Neural cell (in vitro differentiated cells): Measurements from ENCODE around the gene VPS33B. TPM values are rescaled to one million over a fixed set of nuclear protein-coding genes. Genes with fewer than 3 reads are reported as not detected.

ENCODE experiments used
- H2AFZ ChIP-seq: fragments of 200-600, 300-800 bp; sonication (generic), shearing (Covaris generic); 2 replicates; pipeline ENCODE4 v1.6.0; 2014; ENCODE audit warnings: low read depth, mild to moderate bottlenecking, antibody characterized with exemption, low read length, moderate library complexity
- H3F3A ChIP-seq: fragments of 200-600 bp; shearing (Covaris generic); 2 replicates; pipeline ENCODE4 v1.6.1; 2016; ENCODE audit warnings: mild to moderate bottlenecking, moderate library complexity, mixed read lengths, antibody characterized with exemption, low read length; ENCODE audit not compliant: insufficient read depth, poor library complexity, severe bottlenecking
- H3K27ac ChIP-seq: fragments of 200-600, 300-800 bp; sonication (generic), shearing (Covaris generic); 2 replicates; pipeline ENCODE4 v1.5.1; 2014; ENCODE audit warnings: mild to moderate bottlenecking, low read length, moderate library complexity
- H3K27me3 ChIP-seq: fragments of 300-800, 200-600 bp; sonication (generic), shearing (Covaris generic); 2 replicates; pipeline ENCODE4 v1.6.0; 2014; ENCODE audit warnings: mild to moderate bottlenecking, low read depth, low read length, moderate library complexity; ENCODE audit not compliant: insufficient read depth
- H3K36me3 ChIP-seq: fragments of 300-800, 200-600 bp; sonication (generic), shearing (Covaris generic); 2 replicates; pipeline ENCODE4 v1.5.1; 2014; ENCODE audit warnings: mild to moderate bottlenecking, antibody characterized with exemption, low read length, moderate library complexity; ENCODE audit not compliant: insufficient read depth
- H3K4me2 ChIP-seq: fragments of 300-800, 200-600 bp; sonication (generic), shearing (Covaris generic); 2 replicates; pipeline ENCODE4 v1.6.0; 2014; ENCODE audit warnings: mild to moderate bottlenecking, low read length
- H3K4me3 ChIP-seq: fragments of 300-800, 200-600 bp; sonication (generic), shearing (Covaris generic); 2 replicates; pipeline ENCODE4 v1.5.1; 2014; ENCODE audit warnings: mild to moderate bottlenecking, low read length, moderate library complexity
- H3K79me2 ChIP-seq: fragments of 200-600 bp; shearing (Covaris generic); replicated peaks from 2 replicates; pipeline ENCODE4 v1.6.0; 2014; ENCODE audit warnings: mild to moderate bottlenecking, low read length, moderate library complexity; ENCODE audit not compliant: insufficient read depth
- H3K9ac ChIP-seq: fragments of 300-800, 200-600 bp; sonication (generic), shearing (Covaris generic); 2 replicates; pipeline ENCODE4 v1.6.1; 2016; ENCODE audit warnings: mild to moderate bottlenecking, low read length, mixed read lengths
- H3K9me2 ChIP-seq: fragments of 200-600 bp; shearing (Covaris generic); 2 replicates; pipeline ENCODE4 v1.6.1; 2016; ENCODE audit warnings: mild to moderate bottlenecking, low read length, mixed read lengths; ENCODE audit not compliant: insufficient read depth
- H3K9me3 ChIP-seq: fragments of 200-600, 300-800 bp; sonication (generic), shearing (Covaris generic); 2 replicates; pipeline ENCODE4 v1.6.1; 2016; ENCODE audit warnings: mild to moderate bottlenecking, mixed run types, low read length, moderate library complexity, mixed read lengths
- H4K20me1 ChIP-seq: fragments of 200-600 bp; shearing (Covaris generic); 2 replicates; pipeline ENCODE4 v1.6.1; 2016; ENCODE audit warnings: mild to moderate bottlenecking, mixed run types; ENCODE audit not compliant: insufficient read depth
- EP300 ChIP-seq: fragments of 450-650 bp; conservative IDR thresholded peaks from 2 replicates; pipeline ENCODE4 v1.6.1; 2014; ENCODE audit warnings: antibody characterized with exemption, mild to moderate bottlenecking, moderate library complexity; ENCODE audit not compliant: poor library complexity, severe bottlenecking
- EZH2 ChIP-seq: fragments of 200-600, 300-800 bp; shearing (Covaris generic), sonication (generic); IDR thresholded peaks from 2 replicates; pipeline ENCODE4 v1.6.1; 2014; ENCODE audit warnings: antibody characterized with exemption, low read length, borderline replicate concordance, mild to moderate bottlenecking; ENCODE audit not compliant: insufficient read depth, poor library complexity, severe bottlenecking
- MXI1 ChIP-seq: fragments of 450-650 bp; conservative IDR thresholded peaks from 2 replicates; pipeline ENCODE4 v1.6.1; 2014; ENCODE audit warnings: antibody characterized with exemption, mild to moderate bottlenecking; ENCODE audit not compliant: poor library complexity, severe bottlenecking
- POLR2AphosphoS5 ChIP-seq: IDR thresholded peaks from 2 replicates; pipeline ENCODE4 v1.6.1; 2012
- RAD21 ChIP-seq: fragments of 450-650 bp; conservative IDR thresholded peaks from 2 replicates; pipeline ENCODE4 v1.6.1; 2014; ENCODE audit warnings: antibody characterized with exemption, mild to moderate bottlenecking, moderate library complexity
- SMC3 ChIP-seq: fragments of 450-650 bp; conservative IDR thresholded peaks from 2 replicates; pipeline ENCODE4 v1.6.1; 2014; ENCODE audit warnings: antibody characterized with exemption, mild to moderate bottlenecking, moderate library complexity; ENCODE audit not compliant: poor library complexity
- TAF1 ChIP-seq: IDR thresholded peaks from 2 replicates; pipeline ENCODE4 v1.6.1; 2012; ENCODE audit warnings: low read depth
- polyA plus RNA-seq: library from polyadenylated mRNA; depleted of rRNA; stranded (reverse); fragments of >200 nt; gene quantifications from 2 replicates; pipeline ENCODE4 v1.2.3, GENCODE V29; 2014
- TF ChIP-seq, protein P1 (sequence below): IDR thresholded peaks from 2 replicates; pipeline ENCODE4 v1.6.1; 2012; ENCODE audit warnings: borderline replicate concordance
- TF ChIP-seq, protein P2 (sequence below): fragments of 450-650 bp; IDR thresholded peaks from 2 replicates; pipeline ENCODE4 v1.5.1; 2014; ENCODE audit warnings: antibody characterized with exemption, mild to moderate bottlenecking, moderate library complexity; ENCODE audit not compliant: poor library complexity, severe bottlenecking

VPS33B gene
- polyA plus RNA-seq, 1 donor from 2014 or later, result 54.9 TPM

GRCh38 chr15:90994417-90995311 is 27.7 kb downstream of the VPS33B start, which contains the start of gene PRC1:
Gene PRC1 (minus strand): TSS chr15:90994535. CDS start chr15:90994417, 118 bp downstream.
- H2AFZ ChIP-seq, result peak within 1 kb of the TSS; percentile 53
- H3K27me3 ChIP-seq, result no peaks in the 10 kb centered on the region
- no peaks in the 10 kb centered on the region for H3K9me3 ChIP-seq
- peaks cover 37% of the 10 kb centered on the region for H3K79me2 ChIP-seq
- peak within 1 kb of the TSS; percentile 75 for H3K4me3 ChIP-seq
- no peaks in the 10 kb centered on the region for H4K20me1 ChIP-seq
- H3K9me2 ChIP-seq, result no peaks in the 10 kb centered on the region
- no peak for TF ChIP-seq SMC3
- TF ChIP-seq TAF1, result peak; percentile 62
- TF ChIP-seq, protein P1, sequence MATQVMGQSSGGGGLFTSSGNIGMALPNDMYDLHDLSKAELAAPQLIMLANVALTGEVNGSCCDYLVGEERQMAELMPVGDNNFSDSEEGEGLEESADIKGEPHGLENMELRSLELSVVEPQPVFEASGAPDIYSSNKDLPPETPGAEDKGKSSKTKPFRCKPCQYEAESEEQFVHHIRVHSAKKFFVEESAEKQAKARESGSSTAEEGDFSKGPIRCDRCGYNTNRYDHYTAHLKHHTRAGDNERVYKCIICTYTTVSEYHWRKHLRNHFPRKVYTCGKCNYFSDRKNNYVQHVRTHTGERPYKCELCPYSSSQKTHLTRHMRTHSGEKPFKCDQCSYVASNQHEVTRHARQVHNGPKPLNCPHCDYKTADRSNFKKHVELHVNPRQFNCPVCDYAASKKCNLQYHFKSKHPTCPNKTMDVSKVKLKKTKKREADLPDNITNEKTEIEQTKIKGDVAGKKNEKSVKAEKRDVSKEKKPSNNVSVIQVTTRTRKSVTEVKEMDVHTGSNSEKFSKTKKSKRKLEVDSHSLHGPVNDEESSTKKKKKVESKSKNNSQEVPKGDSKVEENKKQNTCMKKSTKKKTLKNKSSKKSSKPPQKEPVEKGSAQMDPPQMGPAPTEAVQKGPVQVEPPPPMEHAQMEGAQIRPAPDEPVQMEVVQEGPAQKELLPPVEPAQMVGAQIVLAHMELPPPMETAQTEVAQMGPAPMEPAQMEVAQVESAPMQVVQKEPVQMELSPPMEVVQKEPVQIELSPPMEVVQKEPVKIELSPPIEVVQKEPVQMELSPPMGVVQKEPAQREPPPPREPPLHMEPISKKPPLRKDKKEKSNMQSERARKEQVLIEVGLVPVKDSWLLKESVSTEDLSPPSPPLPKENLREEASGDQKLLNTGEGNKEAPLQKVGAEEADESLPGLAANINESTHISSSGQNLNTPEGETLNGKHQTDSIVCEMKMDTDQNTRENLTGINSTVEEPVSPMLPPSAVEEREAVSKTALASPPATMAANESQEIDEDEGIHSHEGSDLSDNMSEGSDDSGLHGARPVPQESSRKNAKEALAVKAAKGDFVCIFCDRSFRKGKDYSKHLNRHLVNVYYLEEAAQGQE, result no peak
- TF ChIP-seq EP300, result peak; percentile 26
- peak; percentile 98 for TF ChIP-seq MXI1
- no peak for TF ChIP-seq RAD21
- TF ChIP-seq, protein P2, sequence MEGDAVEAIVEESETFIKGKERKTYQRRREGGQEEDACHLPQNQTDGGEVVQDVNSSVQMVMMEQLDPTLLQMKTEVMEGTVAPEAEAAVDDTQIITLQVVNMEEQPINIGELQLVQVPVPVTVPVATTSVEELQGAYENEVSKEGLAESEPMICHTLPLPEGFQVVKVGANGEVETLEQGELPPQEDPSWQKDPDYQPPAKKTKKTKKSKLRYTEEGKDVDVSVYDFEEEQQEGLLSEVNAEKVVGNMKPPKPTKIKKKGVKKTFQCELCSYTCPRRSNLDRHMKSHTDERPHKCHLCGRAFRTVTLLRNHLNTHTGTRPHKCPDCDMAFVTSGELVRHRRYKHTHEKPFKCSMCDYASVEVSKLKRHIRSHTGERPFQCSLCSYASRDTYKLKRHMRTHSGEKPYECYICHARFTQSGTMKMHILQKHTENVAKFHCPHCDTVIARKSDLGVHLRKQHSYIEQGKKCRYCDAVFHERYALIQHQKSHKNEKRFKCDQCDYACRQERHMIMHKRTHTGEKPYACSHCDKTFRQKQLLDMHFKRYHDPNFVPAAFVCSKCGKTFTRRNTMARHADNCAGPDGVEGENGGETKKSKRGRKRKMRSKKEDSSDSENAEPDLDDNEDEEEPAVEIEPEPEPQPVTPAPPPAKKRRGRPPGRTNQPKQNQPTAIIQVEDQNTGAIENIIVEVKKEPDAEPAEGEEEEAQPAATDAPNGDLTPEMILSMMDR, result no peak
- peak; percentile 73 for TF ChIP-seq POLR2AphosphoS5
- TF ChIP-seq EZH2, result no peak
- peak within 1 kb of the TSS; percentile 44 for H3K4me2 ChIP-seq
- H3K36me3 ChIP-seq, result no peaks in the 10 kb centered on the region
- peak within 1 kb of the TSS; percentile 61 for H3K9ac ChIP-seq
- H3F3A ChIP-seq, result no peaks in the 10 kb centered on the region
- peak within 1 kb of the TSS; percentile 44 for H3K27ac ChIP-seq

GRCh38 chr15:90994059-90994416 is 28.4 kb downstream of the VPS33B start:
- H3K36me3 ChIP-seq, result no peaks in the 10 kb centered on the region
- peak overlapping the region; percentile 75 for H3K4me3 ChIP-seq
- TF ChIP-seq EZH2, result no peak
- no peak for TF ChIP-seq TAF1
- TF ChIP-seq, protein P2, result no peak
- no peak for TF ChIP-seq POLR2AphosphoS5
- TF ChIP-seq EP300, result no peak
- TF ChIP-seq SMC3, result no peak
- TF ChIP-seq, protein P1, result no peak
- TF ChIP-seq RAD21, result no peak
- no peak for TF ChIP-seq MXI1
- H3K9ac ChIP-seq, result peak overlapping the region; percentile 58
- H3K9me3 ChIP-seq, result no peaks in the 10 kb centered on the region
- H3F3A ChIP-seq, result no peaks in the 10 kb centered on the region
- peak overlapping the region; percentile 1 for H3K4me2 ChIP-seq
- H2AFZ ChIP-seq, result peak overlapping the region; percentile 27
- H3K9me2 ChIP-seq, result no peaks in the 10 kb centered on the region
- H4K20me1 ChIP-seq, result no peaks in the 10 kb centered on the region
- no peak overlapping the region for H3K27ac ChIP-seq
- H3K79me2 ChIP-seq, result peaks cover 42% of the 10 kb centered on the region
- H3K27me3 ChIP-seq, result no peaks in the 10 kb centered on the region
